Smooth muscle cell (in vitro differentiated cells): Measurements from ENCODE around the gene SNTG2. TPM values are rescaled to one million over a fixed set of nuclear protein-coding genes. Genes with fewer than 3 reads are reported as not detected.

Experiments
- DNase-seq: peaks from one replicate; lab custom pipeline; 2025; ENCODE audit not compliant: unreplicated experiment; lab: John Stamatoyannopoulos, UW
- H2AFZ ChIP-seq: fragments of 200-600 bp; sonication (generic); 2 replicates; pipeline ENCODE4 v1.6.0; 2016; ENCODE audit warnings: antibody characterized with exemption, low read depth, mild to moderate bottlenecking
- H3F3A ChIP-seq: fragments of 200-600 bp; sonication (generic); 2 replicates; pipeline ENCODE4 v1.6.0; 2017; ENCODE audit warnings: antibody characterized with exemption, low read depth
- H3K27ac ChIP-seq: fragments of 200-600 bp; sonication (generic); 2 replicates; pipeline ENCODE4 v1.5.1; 2016; ENCODE audit warnings: low read depth, mild to moderate bottlenecking
- H3K27me3 ChIP-seq: fragments of 200-600 bp; sonication (generic); 2 replicates; pipeline ENCODE4 v1.6.1; 2016; ENCODE audit warnings: low read depth, mild to moderate bottlenecking
- H3K36me3 ChIP-seq: fragments of 200-600 bp; sonication (generic); 2 replicates; pipeline ENCODE4 v1.5.1; 2016; ENCODE audit warnings: low read depth
- H3K4me1 ChIP-seq: fragments of 200-600 bp; sonication (generic); 2 replicates; pipeline ENCODE4 v1.5.1; 2016; ENCODE audit warnings: low read depth
- H3K4me2 ChIP-seq: fragments of 200-600 bp; sonication (generic); 2 replicates; pipeline ENCODE4 v1.6.0; 2016; ENCODE audit warnings: mild to moderate bottlenecking
- H3K4me3 ChIP-seq: fragments of 200-600 bp; sonication (generic); 2 replicates; pipeline ENCODE4 v1.5.1; 2016; ENCODE audit warnings: mild to moderate bottlenecking
- H3K79me2 ChIP-seq: fragments of 200-600 bp; sonication (generic); 2 replicates; pipeline ENCODE4 v1.6.0; 2016; ENCODE audit warnings: low read depth, mild to moderate bottlenecking
- H3K9ac ChIP-seq: fragments of 200-600 bp; sonication (generic); 2 replicates; pipeline ENCODE4 v1.6.0; 2016; ENCODE audit warnings: low read depth
- H3K9me3 ChIP-seq: fragments of 200-600 bp; sonication (generic); replicated peaks from 2 replicates; pipeline ENCODE4 v1.5.1; 2016; ENCODE audit warnings: low read depth
- H4K20me1 ChIP-seq: fragments of 200-600 bp; sonication (generic); 2 replicates; pipeline ENCODE4 v1.6.0; 2016; ENCODE audit warnings: low read depth
- WGBS: methylation state at CpG from one replicate; pipeline ENCODE4 v1.1.7; 2016; ENCODE audit warnings: low lambda C conversion rate; 5-methylcytosine and 5-hydroxymethylcytosine counted together
- polyA plus RNA-seq: library from polyadenylated mRNA; unstranded; fragments of >200 nt; fragmentation: Nextera tagmentation; extraction: Ambion mirVana; gene quantifications from 2 replicates; pipeline ENCODE4 v1.2.1, GENCODE V29; 2016
- total RNA-seq: library from RNA; depleted of rRNA; stranded (reverse); fragments of >200 nt; gene quantifications from 2 replicates; pipeline ENCODE4 v1.2.3, GENCODE V29; 2014
- TF ChIP-seq, protein P1 (sequence below): fragments of 200-600 bp; sonication (generic); IDR thresholded peaks from 2 replicates; pipeline ENCODE4 v1.5.1; 2017; ENCODE audit warnings: borderline replicate concordance, mild to moderate bottlenecking, antibody characterized with exemption; ENCODE audit not compliant: insufficient read depth, poor library complexity, severe bottlenecking

The SNTG2 gene
- total and polyA plus RNA-seq, 2 experiments from 2014 or later = 0.56 TPM; not detected in 1

DNA sequence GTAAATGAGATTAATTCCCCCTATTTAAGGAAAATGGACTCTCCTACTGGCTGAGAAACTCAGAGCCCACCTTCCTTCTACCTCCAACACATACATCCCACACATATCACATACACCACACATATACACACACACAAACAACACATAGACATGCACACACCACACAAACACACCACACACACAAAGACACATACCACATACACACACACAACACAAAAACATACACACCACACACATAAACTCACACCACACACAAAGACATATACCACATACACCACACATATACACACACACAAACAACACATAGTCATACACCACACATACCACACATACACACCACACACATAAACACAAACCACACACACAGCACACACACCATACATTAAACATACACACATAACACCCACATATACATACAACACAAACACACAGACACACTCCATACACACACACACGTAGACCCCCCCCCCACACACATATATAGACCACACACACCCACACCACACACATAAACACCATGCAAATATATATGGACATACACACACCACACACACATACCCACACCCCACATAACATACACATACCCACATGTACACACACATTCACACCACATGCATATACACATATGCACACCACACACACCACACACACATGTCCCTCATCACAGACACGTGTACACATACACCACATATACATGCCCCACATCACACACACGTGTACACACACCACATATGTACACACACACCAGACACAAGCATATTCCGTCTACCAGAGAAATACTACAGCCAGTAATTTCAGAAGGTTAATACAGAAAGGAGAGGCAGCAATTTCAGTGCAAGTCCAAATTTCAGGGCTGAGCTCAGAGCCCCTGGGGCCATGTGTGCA lies 204.3 kb downstream of the SNTG2 start:
- no peak overlapping the region for H2AFZ ChIP-seq
- H3F3A ChIP-seq = no peaks in the 10 kb centered on the region
- no peak overlapping the region for H3K9ac ChIP-seq
- no peak overlapping the region for H3K4me2 ChIP-seq
- no peaks in the 10 kb centered on the region for H3K36me3 ChIP-seq
- WGBS = 89% methylated on average over 4 of the region's 4 CpGs
- no peaks in the 10 kb centered on the region for H4K20me1 ChIP-seq
- DNase-seq = no peak
- H3K9me3 ChIP-seq = no peaks in the 10 kb centered on the region
- no peaks in the 10 kb centered on the region for H3K4me1 ChIP-seq
- no peaks in the 10 kb centered on the region for H3K79me2 ChIP-seq
- TF ChIP-seq, protein P1, sequence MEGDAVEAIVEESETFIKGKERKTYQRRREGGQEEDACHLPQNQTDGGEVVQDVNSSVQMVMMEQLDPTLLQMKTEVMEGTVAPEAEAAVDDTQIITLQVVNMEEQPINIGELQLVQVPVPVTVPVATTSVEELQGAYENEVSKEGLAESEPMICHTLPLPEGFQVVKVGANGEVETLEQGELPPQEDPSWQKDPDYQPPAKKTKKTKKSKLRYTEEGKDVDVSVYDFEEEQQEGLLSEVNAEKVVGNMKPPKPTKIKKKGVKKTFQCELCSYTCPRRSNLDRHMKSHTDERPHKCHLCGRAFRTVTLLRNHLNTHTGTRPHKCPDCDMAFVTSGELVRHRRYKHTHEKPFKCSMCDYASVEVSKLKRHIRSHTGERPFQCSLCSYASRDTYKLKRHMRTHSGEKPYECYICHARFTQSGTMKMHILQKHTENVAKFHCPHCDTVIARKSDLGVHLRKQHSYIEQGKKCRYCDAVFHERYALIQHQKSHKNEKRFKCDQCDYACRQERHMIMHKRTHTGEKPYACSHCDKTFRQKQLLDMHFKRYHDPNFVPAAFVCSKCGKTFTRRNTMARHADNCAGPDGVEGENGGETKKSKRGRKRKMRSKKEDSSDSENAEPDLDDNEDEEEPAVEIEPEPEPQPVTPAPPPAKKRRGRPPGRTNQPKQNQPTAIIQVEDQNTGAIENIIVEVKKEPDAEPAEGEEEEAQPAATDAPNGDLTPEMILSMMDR = no peak
- H3K27ac ChIP-seq = no peak overlapping the region
- H3K27me3 ChIP-seq = no peaks in the 10 kb centered on the region
- H3K4me3 ChIP-seq = no peak overlapping the region

DNA sequence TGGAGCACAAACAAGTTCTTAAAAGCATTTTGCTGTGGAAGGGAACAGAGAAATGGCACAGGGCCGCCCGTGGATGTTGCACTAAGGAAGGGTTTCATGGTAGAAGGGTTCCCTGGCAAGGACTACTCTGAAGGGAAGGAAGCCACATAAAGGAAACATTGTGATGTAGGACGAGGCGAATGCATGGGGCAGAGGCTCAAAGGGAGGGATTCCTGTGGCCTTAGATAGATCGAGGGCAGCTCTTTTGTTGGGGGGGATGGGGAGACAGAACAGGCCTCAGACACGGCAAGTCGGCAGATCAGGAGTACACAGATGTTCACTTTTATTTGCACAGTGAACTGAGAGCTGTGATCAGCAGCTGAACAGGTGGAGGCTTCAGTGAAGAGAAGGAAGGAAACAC lies 205.4 kb downstream of the SNTG2 start:
- H3K4me2 ChIP-seq = no peak overlapping the region
- TF ChIP-seq, protein P1 = no peak

DNA sequence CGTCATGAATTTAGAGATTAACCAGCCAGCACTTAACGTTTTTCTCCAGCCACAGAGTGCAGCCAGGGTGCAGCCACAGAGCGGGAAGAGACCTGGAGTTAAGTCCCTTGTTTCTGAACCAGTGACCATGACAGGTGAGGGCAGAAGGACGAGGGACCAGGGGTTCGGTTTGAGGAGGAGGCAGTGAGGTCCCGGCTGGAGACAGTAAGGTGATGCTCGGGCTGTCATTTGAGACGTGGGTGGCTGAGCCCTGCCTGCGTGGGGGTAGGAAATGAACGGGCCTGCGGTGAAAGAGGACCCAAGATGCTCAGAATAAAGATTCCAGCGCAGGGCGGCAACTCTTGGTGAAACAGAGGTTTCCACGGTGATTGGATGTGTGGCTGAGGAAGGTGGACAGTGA lies 205.9 kb downstream of the SNTG2 start:
- no peaks in the 10 kb centered on the region for H3K27me3 ChIP-seq
- H3K4me2 ChIP-seq = no peak overlapping the region
- no peak for DNase-seq
- no peaks in the 10 kb centered on the region for H3F3A ChIP-seq
- H4K20me1 ChIP-seq = no peaks in the 10 kb centered on the region
- H3K79me2 ChIP-seq = no peaks in the 10 kb centered on the region
- H3K4me1 ChIP-seq = no peaks in the 10 kb centered on the region
- H3K9ac ChIP-seq = no peak overlapping the region
- no peak overlapping the region for H2AFZ ChIP-seq
- H3K9me3 ChIP-seq = no peaks in the 10 kb centered on the region
- no peak overlapping the region for H3K4me3 ChIP-seq
- H3K36me3 ChIP-seq = no peaks in the 10 kb centered on the region
- TF ChIP-seq, protein P1 = no peak
- no peak overlapping the region for H3K27ac ChIP-seq
- WGBS = 73% methylated on average over 13 of the region's 14 CpGs

More for the DNA sequence above, 205.4 kb downstream of the SNTG2 start:
- Histone ChIP-seq H3K36me3 (no peaks in the 10 kb centered on the region), H3K9ac (no peak overlapping the region), H2AFZ (no peak overlapping the region), H3F3A (no peaks in the 10 kb centered on the region), H3K79me2 (no peaks in the 10 kb centered on the region), H4K20me1 (no peaks in the 10 kb centered on the region), H3K4me1 (no peaks in the 10 kb centered on the region), H3K27ac (no peak overlapping the region), H3K27me3 (no peaks in the 10 kb centered on the region), H3K9me3 (no peaks in the 10 kb centered on the region), H3K4me3 (no peak overlapping the region)
- WGBS = 84% methylated on average over 7 of the region's 7 CpGs
- DNase-seq = no peak
